HG03045 (cell line): Measurements from ENCODE around the gene ZNF316.

Experiments
- ATAC-seq: cut with Tn5 transposase; IDR thresholded peaks from one replicate; pipeline ENCODE4 v1.9.1; 2021; ENCODE audit warnings: mild to moderate bottlenecking, moderate library complexity; ENCODE audit not compliant: unreplicated experiment

ZNF316 gene

GRCh38 chr7:6680146-6680545 is 43.0 kb downstream of the ZNF316 start:
- ATAC-seq = no peak

- no peak for ATAC-seq
Observed at GRCh38 chr7:6691103-6691502, 54.0 kb downstream of the ZNF316 start.

- no peak for ATAC-seq
Observed at GRCh38 chr7:6691609-6692106, 54.5 kb downstream of the ZNF316 start.

GRCh38 chr7:6700793-6701192 is 63.7 kb downstream of the ZNF316 start:
- no peak for ATAC-seq

- no peak for ATAC-seq
Observed at GRCh38 chr7:6701860-6702259, 64.7 kb downstream of the ZNF316 start.
